ENCODE data around the gene LYZL6.

DNA sequence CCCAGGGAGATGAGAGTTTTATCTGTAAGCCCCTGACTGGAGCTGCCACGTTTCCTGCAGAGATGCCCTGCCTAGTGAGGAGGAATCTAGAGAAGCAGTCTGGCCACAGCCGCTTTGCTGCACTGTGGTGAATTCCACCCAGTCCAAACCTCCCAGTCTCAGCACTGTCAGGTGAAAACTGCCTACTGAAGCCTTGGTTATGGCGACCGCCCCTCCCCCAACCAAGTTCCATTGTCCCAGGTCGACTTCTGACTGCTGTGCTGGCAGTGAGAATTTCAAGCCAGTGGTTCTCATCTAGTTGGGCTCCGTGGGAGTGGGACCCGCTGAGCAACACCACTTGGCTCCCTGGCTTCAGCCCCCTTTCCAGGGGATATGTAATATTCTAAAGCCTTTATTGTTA lies 10.2 kb upstream of the LYZL6 start:
- TF ChIP-seq, protein P1, sequence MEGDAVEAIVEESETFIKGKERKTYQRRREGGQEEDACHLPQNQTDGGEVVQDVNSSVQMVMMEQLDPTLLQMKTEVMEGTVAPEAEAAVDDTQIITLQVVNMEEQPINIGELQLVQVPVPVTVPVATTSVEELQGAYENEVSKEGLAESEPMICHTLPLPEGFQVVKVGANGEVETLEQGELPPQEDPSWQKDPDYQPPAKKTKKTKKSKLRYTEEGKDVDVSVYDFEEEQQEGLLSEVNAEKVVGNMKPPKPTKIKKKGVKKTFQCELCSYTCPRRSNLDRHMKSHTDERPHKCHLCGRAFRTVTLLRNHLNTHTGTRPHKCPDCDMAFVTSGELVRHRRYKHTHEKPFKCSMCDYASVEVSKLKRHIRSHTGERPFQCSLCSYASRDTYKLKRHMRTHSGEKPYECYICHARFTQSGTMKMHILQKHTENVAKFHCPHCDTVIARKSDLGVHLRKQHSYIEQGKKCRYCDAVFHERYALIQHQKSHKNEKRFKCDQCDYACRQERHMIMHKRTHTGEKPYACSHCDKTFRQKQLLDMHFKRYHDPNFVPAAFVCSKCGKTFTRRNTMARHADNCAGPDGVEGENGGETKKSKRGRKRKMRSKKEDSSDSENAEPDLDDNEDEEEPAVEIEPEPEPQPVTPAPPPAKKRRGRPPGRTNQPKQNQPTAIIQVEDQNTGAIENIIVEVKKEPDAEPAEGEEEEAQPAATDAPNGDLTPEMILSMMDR (IDR thresholded peaks at IDR 0.05 in 4 of 5, conservative IDR thresholded peaks at IDR 0.05 in 1 of 5), result no peak
- no peak for TF ChIP-seq POLR2A (IDR thresholded peaks at IDR 0.05)

All from gastrocnemius medialis (tissue), 4 donors.